GM12878 (cell line): ENCODE measurements around the gene NOP53.

Experiments
- BRCA1 ChIP-seq: IDR thresholded peaks from 2 replicates; pipeline ENCODE4 v1.6.1; 2011; ENCODE audit warnings: low read depth, low read length, improper control_type of control experiment
- CHD1 ChIP-seq: IDR thresholded peaks from 2 replicates; pipeline ENCODE4 v1.6.1; 2012; ENCODE audit warnings: low read depth, low read length, improper control_type of control experiment
- POLR2A ChIP-seq: IDR thresholded peaks from 2 replicates; pipeline ENCODE4 v1.6.1; 2011; ENCODE audit warnings: low read depth, mild to moderate bottlenecking, low read length
- RELA ChIP-seq: fragments of 450-650 bp; IDR thresholded peaks from 2 replicates; pipeline ENCODE4 v1.8.0; 2014; ENCODE audit warnings: borderline replicate concordance; ENCODE audit not compliant: partially characterized antibody
- TAF1 ChIP-seq: IDR thresholded peaks from 2 replicates; pipeline ENCODE4 v1.6.1; 2011; ENCODE audit warnings: mild to moderate bottlenecking, low read depth, low read length, borderline replicate concordance
- TF ChIP-seq, protein P1 (sequence below): IDR thresholded peaks from 2 replicates; pipeline ENCODE4 v1.6.1; 2011; ENCODE audit warnings: low read depth, mild to moderate bottlenecking, low read length, moderate library complexity, borderline replicate concordance; ENCODE audit errors: extremely low read depth

DNA sequence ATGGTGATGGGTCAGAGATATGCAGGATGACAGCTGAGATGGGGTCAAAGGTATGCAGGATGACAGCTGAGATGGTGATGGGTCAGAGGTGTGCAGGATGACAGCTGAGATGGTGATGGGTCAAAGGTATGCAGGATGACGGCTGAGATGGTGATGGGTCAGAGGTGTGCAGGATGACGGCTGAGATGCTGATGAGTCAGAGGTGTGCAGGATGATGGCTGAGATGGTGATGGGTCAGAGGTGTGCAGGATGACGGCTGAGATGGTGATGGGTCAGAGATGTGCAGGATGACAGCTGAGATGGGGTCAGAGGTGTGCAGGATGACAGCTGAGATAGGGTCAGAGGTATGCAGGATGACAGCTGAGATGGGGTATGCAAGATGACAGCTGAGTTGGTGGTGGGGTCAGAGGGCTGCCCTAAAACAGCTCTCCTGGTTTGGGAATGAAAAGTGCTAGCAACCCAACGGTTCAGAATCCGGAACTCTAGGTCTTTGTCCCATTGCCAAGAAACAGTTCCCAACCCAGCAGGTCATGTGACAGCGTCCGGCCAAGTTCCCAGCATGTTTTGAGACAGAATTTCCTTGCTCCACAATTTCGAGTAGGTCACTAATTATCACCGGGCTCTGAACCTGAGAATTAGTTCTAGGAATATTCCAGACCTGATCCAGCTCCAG lies 36.4 kb downstream of the NOP53 start:
- no peak for TF ChIP-seq TAF1
- TF ChIP-seq RELA, result no peak
- no peak for TF ChIP-seq BRCA1
- TF ChIP-seq, protein P1, sequence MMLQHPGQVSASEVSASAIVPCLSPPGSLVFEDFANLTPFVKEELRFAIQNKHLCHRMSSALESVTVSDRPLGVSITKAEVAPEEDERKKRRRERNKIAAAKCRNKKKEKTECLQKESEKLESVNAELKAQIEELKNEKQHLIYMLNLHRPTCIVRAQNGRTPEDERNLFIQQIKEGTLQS, result no peak
- no peak for TF ChIP-seq CHD1
- TF ChIP-seq POLR2A, result no peak
